WTC11 (cell line): ENCODE results near the gene MAP3K5.

ENCODE experiments used
- ATF1 ChIP-seq: sonication (generic); formaldehyde crosslinking; IDR thresholded peaks from 2 replicates; pipeline ENCODE4 v1.8.1; 2023; ENCODE audit warnings: mild to moderate bottlenecking, moderate library complexity, missing genetic modification reagents
- FOXJ3 ChIP-seq: sonication (generic); formaldehyde crosslinking; IDR thresholded peaks from 2 replicates; pipeline ENCODE4 v1.9.0; 2021; ENCODE audit warnings: missing genetic modification reagents, mild to moderate bottlenecking, borderline replicate concordance
- GABPB1 ChIP-seq: sonication (generic); formaldehyde crosslinking; IDR thresholded peaks from 2 replicates; pipeline ENCODE4 v1.8.1; 2023; ENCODE audit warnings: mild to moderate bottlenecking, missing genetic modification reagents
- IRF2 ChIP-seq: sonication (generic); formaldehyde crosslinking; IDR thresholded peaks from 2 replicates; pipeline ENCODE4 v1.8.0; 2022; ENCODE audit warnings: low read depth, missing genetic modification reagents, borderline replicate concordance
- JUN ChIP-seq: sonication (generic); formaldehyde crosslinking; IDR thresholded peaks from 2 replicates; pipeline ENCODE4 v1.8.0; 2023; ENCODE audit warnings: mild to moderate bottlenecking, missing genetic modification reagents
- TF ChIP-seq, protein P1 (sequence below): sonication (generic); formaldehyde crosslinking; IDR thresholded peaks from 2 replicates; pipeline ENCODE4 v1.8.1; 2023; ENCODE audit warnings: mild to moderate bottlenecking, missing genetic modification reagents, moderate library complexity
- TF ChIP-seq, protein P2 (sequence below): sonication (generic); formaldehyde crosslinking; conservative IDR thresholded peaks from 2 replicates; pipeline ENCODE4 v1.8.1; 2023; ENCODE audit warnings: mild to moderate bottlenecking, low read depth, missing genetic modification reagents, moderate library complexity
- TF ChIP-seq, protein P3 (sequence below): fragments of 200-600 bp; IDR thresholded peaks from 2 replicates; pipeline ENCODE4 v1.8.0; 2022; ENCODE audit warnings: antibody characterized with exemption
- TF ChIP-seq, protein P4 (sequence below): sonication (generic); formaldehyde crosslinking; IDR thresholded peaks from 2 replicates; pipeline ENCODE4 v1.8.1; 2023; ENCODE audit warnings: mild to moderate bottlenecking, missing genetic modification reagents, moderate library complexity
- TF ChIP-seq, protein P5 (sequence below): sonication (generic); formaldehyde crosslinking; IDR thresholded peaks from 2 replicates; pipeline ENCODE4 v1.8.0; 2022; ENCODE audit warnings: mild to moderate bottlenecking, missing genetic modification reagents
- TF ChIP-seq, protein P6 (sequence below): sonication (generic); formaldehyde crosslinking; IDR thresholded peaks from 2 replicates; pipeline ENCODE4 v1.8.1; 2023; ENCODE audit warnings: mild to moderate bottlenecking, missing genetic modification reagents, borderline replicate concordance
- TF ChIP-seq, protein P7 (sequence below): sonication (generic); formaldehyde crosslinking; IDR thresholded peaks from 2 replicates; pipeline ENCODE4 v1.8.1; 2023; ENCODE audit warnings: mild to moderate bottlenecking, missing genetic modification reagents
- TF ChIP-seq, protein P8 (sequence below): sonication (generic); formaldehyde crosslinking; conservative IDR thresholded peaks from 2 replicates; pipeline ENCODE4 v1.8.1; 2022; ENCODE audit warnings: mild to moderate bottlenecking, missing genetic modification reagents
- TF ChIP-seq, protein P9 (sequence below): sonication (generic); formaldehyde crosslinking; IDR thresholded peaks from 2 replicates; pipeline ENCODE4 v1.8.1; 2022; ENCODE audit warnings: missing genetic modification reagents, borderline replicate concordance

DNA sequence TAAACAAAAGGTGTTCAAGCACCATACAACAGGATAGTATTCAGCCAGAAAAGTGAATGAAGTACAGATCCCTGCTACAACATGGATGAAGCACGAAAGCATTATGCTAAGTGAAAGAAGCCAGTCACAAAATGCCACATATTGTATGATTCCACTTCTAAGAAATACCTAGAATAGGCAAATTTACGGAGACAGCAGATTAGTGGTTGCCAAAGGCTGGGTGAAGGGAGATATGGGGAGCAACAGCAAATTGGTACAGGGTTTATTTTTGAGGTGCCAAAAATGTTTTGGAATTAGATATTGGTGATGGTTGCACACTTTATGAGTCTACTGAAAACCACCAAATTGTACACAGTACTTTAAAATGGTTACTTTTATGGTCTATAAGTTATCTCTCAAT lies 23.2 kb downstream of the MAP3K5 start:
- TF ChIP-seq, protein P1, sequence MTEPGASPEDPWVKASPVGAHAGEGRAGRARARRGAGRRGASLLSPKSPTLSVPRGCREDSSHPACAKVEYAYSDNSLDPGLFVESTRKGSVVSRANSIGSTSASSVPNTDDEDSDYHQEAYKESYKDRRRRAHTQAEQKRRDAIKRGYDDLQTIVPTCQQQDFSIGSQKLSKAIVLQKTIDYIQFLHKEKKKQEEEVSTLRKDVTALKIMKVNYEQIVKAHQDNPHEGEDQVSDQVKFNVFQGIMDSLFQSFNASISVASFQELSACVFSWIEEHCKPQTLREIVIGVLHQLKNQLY: no peak
- TF ChIP-seq, protein P2, sequence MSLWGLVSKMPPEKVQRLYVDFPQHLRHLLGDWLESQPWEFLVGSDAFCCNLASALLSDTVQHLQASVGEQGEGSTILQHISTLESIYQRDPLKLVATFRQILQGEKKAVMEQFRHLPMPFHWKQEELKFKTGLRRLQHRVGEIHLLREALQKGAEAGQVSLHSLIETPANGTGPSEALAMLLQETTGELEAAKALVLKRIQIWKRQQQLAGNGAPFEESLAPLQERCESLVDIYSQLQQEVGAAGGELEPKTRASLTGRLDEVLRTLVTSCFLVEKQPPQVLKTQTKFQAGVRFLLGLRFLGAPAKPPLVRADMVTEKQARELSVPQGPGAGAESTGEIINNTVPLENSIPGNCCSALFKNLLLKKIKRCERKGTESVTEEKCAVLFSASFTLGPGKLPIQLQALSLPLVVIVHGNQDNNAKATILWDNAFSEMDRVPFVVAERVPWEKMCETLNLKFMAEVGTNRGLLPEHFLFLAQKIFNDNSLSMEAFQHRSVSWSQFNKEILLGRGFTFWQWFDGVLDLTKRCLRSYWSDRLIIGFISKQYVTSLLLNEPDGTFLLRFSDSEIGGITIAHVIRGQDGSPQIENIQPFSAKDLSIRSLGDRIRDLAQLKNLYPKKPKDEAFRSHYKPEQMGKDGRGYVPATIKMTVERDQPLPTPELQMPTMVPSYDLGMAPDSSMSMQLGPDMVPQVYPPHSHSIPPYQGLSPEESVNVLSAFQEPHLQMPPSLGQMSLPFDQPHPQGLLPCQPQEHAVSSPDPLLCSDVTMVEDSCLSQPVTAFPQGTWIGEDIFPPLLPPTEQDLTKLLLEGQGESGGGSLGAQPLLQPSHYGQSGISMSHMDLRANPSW (CRISPR knock-in tag): no peak
- TF ChIP-seq, protein P3, sequence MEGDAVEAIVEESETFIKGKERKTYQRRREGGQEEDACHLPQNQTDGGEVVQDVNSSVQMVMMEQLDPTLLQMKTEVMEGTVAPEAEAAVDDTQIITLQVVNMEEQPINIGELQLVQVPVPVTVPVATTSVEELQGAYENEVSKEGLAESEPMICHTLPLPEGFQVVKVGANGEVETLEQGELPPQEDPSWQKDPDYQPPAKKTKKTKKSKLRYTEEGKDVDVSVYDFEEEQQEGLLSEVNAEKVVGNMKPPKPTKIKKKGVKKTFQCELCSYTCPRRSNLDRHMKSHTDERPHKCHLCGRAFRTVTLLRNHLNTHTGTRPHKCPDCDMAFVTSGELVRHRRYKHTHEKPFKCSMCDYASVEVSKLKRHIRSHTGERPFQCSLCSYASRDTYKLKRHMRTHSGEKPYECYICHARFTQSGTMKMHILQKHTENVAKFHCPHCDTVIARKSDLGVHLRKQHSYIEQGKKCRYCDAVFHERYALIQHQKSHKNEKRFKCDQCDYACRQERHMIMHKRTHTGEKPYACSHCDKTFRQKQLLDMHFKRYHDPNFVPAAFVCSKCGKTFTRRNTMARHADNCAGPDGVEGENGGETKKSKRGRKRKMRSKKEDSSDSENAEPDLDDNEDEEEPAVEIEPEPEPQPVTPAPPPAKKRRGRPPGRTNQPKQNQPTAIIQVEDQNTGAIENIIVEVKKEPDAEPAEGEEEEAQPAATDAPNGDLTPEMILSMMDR: no peak
- TF ChIP-seq ATF1 (CRISPR knock-in tag): no peak
- TF ChIP-seq, protein P4, sequence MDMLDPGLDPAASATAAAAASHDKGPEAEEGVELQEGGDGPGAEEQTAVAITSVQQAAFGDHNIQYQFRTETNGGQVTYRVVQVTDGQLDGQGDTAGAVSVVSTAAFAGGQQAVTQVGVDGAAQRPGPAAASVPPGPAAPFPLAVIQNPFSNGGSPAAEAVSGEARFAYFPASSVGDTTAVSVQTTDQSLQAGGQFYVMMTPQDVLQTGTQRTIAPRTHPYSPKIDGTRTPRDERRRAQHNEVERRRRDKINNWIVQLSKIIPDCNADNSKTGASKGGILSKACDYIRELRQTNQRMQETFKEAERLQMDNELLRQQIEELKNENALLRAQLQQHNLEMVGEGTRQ: no peak
- no peak for TF ChIP-seq JUN
- no peak for TF ChIP-seq IRF2 (CRISPR knock-in tag)
- TF ChIP-seq, protein P5, sequence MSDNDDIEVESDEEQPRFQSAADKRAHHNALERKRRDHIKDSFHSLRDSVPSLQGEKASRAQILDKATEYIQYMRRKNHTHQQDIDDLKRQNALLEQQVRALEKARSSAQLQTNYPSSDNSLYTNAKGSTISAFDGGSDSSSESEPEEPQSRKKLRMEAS (CRISPR knock-in tag): no peak
- no peak for TF ChIP-seq GABPB1 (CRISPR knock-in tag)
- TF ChIP-seq, protein P6, sequence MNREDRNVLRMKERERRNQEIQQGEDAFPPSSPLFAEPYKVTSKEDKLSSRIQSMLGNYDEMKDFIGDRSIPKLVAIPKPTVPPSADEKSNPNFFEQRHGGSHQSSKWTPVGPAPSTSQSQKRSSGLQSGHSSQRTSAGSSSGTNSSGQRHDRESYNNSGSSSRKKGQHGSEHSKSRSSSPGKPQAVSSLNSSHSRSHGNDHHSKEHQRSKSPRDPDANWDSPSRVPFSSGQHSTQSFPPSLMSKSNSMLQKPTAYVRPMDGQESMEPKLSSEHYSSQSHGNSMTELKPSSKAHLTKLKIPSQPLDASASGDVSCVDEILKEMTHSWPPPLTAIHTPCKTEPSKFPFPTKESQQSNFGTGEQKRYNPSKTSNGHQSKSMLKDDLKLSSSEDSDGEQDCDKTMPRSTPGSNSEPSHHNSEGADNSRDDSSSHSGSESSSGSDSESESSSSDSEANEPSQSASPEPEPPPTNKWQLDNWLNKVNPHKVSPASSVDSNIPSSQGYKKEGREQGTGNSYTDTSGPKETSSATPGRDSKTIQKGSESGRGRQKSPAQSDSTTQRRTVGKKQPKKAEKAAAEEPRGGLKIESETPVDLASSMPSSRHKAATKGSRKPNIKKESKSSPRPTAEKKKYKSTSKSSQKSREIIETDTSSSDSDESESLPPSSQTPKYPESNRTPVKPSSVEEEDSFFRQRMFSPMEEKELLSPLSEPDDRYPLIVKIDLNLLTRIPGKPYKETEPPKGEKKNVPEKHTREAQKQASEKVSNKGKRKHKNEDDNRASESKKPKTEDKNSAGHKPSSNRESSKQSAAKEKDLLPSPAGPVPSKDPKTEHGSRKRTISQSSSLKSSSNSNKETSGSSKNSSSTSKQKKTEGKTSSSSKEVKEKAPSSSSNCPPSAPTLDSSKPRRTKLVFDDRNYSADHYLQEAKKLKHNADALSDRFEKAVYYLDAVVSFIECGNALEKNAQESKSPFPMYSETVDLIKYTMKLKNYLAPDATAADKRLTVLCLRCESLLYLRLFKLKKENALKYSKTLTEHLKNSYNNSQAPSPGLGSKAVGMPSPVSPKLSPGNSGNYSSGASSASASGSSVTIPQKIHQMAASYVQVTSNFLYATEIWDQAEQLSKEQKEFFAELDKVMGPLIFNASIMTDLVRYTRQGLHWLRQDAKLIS: no peak
- TF ChIP-seq, protein P7, sequence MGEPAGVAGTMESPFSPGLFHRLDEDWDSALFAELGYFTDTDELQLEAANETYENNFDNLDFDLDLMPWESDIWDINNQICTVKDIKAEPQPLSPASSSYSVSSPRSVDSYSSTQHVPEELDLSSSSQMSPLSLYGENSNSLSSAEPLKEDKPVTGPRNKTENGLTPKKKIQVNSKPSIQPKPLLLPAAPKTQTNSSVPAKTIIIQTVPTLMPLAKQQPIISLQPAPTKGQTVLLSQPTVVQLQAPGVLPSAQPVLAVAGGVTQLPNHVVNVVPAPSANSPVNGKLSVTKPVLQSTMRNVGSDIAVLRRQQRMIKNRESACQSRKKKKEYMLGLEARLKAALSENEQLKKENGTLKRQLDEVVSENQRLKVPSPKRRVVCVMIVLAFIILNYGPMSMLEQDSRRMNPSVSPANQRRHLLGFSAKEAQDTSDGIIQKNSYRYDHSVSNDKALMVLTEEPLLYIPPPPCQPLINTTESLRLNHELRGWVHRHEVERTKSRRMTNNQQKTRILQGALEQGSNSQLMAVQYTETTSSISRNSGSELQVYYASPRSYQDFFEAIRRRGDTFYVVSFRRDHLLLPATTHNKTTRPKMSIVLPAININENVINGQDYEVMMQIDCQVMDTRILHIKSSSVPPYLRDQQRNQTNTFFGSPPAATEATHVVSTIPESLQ (CRISPR knock-in tag): no peak
- no peak for TF ChIP-seq FOXJ3 (CRISPR knock-in tag)
- TF ChIP-seq, protein P8, sequence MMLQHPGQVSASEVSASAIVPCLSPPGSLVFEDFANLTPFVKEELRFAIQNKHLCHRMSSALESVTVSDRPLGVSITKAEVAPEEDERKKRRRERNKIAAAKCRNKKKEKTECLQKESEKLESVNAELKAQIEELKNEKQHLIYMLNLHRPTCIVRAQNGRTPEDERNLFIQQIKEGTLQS (CRISPR knock-in tag): no peak
- TF ChIP-seq, protein P9, sequence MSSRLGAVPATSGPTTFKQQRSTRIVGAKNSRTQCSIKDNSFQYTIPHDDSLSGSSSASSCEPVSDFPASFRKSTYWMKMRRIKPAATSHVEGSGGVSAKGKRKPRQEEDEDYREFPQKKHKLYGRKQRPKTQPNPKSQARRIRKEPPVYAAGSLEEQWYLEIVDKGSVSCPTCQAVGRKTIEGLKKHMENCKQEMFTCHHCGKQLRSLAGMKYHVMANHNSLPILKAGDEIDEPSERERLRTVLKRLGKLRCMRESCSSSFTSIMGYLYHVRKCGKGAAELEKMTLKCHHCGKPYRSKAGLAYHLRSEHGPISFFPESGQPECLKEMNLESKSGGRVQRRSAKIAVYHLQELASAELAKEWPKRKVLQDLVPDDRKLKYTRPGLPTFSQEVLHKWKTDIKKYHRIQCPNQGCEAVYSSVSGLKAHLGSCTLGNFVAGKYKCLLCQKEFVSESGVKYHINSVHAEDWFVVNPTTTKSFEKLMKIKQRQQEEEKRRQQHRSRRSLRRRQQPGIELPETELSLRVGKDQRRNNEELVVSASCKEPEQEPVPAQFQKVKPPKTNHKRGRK (CRISPR knock-in tag): no peak
